ENCODE data around the gene CLEC16A.
"Not testable (repeated sequence)": the region's sequence is repeated elsewhere in the genome, so short reads cannot be mapped to it uniquely, and the experiment has no call there.

Gene CLEC16A

GRCh38 chr16:10920726-10921427 lies 23.5 kb upstream of the CLEC16A start:
- no peak overlapping the region for H3K4me3 ChIP-seq (ENCODE audit: low read depth, low read length)
- TF ChIP-seq, protein P1, sequence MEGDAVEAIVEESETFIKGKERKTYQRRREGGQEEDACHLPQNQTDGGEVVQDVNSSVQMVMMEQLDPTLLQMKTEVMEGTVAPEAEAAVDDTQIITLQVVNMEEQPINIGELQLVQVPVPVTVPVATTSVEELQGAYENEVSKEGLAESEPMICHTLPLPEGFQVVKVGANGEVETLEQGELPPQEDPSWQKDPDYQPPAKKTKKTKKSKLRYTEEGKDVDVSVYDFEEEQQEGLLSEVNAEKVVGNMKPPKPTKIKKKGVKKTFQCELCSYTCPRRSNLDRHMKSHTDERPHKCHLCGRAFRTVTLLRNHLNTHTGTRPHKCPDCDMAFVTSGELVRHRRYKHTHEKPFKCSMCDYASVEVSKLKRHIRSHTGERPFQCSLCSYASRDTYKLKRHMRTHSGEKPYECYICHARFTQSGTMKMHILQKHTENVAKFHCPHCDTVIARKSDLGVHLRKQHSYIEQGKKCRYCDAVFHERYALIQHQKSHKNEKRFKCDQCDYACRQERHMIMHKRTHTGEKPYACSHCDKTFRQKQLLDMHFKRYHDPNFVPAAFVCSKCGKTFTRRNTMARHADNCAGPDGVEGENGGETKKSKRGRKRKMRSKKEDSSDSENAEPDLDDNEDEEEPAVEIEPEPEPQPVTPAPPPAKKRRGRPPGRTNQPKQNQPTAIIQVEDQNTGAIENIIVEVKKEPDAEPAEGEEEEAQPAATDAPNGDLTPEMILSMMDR (IDR thresholded peaks at IDR 0.05; ENCODE audit: low read depth, low read length): no peak

DNA sequence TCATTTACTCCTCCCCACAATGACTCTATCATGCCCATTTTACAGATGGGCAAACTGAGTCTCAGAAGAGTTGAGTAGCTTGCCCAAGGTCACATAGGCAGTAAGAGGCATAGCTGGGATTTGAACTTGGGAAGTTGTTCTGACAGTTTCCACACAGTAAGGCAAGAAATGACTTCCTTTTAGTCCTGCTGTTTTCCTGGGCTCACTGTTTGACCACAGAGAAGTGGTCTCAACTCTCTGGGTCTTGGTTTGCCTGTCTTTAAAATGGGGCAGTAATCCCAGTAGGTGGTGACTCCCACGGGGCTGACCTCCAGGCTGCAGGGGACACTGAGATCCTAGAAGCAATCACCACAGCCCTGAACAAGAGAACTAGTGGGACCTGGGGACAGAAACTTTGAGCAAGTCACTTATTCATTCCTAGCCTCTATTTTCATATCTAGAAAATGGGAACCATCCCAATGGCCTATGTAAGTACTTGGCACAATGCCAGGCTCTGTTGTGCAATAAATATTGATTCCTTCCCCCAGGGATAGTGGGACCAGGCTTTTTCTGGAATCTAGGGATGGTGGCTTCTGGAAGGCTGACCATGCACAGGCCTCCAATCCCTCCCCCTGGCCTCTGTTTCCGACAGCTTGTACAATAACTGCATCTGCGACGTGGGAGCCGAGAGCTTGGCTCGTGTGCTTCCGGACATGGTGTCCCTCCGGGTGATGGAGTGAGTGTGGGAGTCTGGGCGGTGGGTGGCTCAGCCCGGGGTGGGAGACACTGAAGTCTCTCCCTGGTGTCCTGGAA lies 22.6 kb upstream of the CLEC16A start:
- TF ChIP-seq, protein P1 (IDR thresholded peaks at IDR 0.05; ENCODE audit: low read depth, low read length): no peak
- no peak overlapping the region for H3K4me3 ChIP-seq (ENCODE audit: low read depth, low read length)

DNA sequence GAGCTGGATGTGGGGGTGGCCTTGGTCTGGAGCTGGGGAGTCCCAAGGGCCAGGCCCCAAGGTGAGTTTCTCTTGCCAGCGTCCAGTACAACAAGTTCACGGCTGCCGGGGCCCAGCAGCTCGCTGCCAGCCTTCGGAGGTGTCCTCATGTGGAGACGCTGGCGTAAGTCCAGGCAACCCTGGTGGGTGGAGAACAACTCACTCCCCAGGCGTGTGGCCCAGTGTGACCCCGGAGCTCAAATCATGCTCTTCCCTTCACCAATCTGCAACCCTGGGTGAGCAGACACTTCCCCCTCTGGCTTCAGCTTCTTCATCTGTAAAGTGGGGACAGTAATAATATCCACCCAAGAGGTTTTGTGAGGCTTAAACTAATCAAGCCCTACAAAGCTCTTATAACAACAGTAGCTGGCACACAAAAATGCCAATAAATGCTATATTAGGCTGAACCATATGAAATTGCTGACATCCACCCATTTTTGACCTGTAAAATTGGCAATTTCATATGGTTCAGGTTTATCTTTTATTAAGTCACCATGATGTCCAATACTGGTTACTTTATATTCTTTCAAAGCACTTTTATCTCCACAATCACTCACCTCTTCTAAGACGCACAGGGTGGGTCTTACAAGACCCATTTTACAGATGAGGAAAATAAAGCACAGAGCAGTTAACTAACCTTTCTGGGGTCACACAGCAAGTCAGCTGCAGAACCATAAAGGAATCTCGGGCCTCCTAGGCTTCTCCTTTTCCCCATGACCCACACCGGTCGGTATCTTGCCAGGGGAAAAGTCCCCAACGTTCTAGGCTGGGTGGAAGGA lies 21.8 kb upstream of the CLEC16A start:
- TF ChIP-seq, protein P1 (IDR thresholded peaks at IDR 0.05; ENCODE audit: low read depth, low read length): no peak
- no peak overlapping the region for H3K4me3 ChIP-seq (ENCODE audit: low read depth, low read length)

DNA sequence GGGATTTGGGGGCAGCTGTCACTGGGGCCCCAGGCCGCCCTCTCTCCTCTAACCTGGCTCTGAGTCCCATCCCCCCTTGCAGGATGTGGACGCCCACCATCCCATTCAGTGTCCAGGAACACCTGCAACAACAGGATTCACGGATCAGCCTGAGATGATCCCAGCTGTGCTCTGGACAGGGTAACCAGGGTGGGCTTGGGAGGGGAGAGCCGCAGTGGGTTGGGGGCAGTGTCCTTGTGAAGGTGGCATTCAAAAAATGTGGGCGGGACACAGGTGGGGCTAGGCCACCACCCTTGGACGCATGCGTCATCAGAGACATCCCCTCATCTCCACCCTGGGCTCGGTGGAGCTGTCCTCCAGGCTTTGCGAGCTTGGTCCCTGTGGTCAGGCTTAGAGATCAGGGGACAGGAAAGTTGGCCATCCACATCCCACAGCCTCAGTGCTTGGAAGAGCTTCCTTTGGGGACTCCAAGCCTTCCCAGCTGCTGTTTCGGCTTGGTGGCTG lies 21.2 kb upstream of the CLEC16A start:
- TF ChIP-seq, protein P1 (IDR thresholded peaks at IDR 0.05; ENCODE audit: low read depth, low read length): no peak
- H3K4me3 ChIP-seq (ENCODE audit: low read depth, low read length): no peak overlapping the region

GRCh38 chr16:10923650-10924214 lies 20.6 kb upstream of the CLEC16A start:
- TF ChIP-seq, protein P1 (IDR thresholded peaks at IDR 0.05; ENCODE audit: low read depth, low read length): no peak
- no peak overlapping the region for H3K4me3 ChIP-seq (ENCODE audit: low read depth, low read length)

GRCh38 chr16:10925285-10925684 lies 19.1 kb upstream of the CLEC16A start:
- not testable (repeated sequence) for H3K4me3 ChIP-seq (ENCODE audit: low read depth, low read length)

- TF ChIP-seq, protein P1 (IDR thresholded peaks at IDR 0.05; ENCODE audit: low read depth, low read length): no peak
- H3K4me3 ChIP-seq (ENCODE audit: low read depth, low read length): no peak overlapping the region
Measured at GRCh38 chr16:10926094-10926493, 18.3 kb upstream of the CLEC16A start.

All from WI38 (cell line).